T-helper 2 cell treated with Interferon-gamma antibody and Interleukin-4, amounts not matched to agents 5 μg/mL and 100 μg/mL, for 36 hours (primary cell): Measurements from ENCODE around the gene C1orf232.
A peak's percentile ranks its signal among the peaks of the same experiment; 100 is the strongest.

Source experiments
- DNase-seq: peaks from one replicate; pipeline ENCODE4 v3.0.0; 2021; ENCODE audit warnings: low spot score
- H3K27ac Mint-ChIP-seq: one replicate; pipeline ENCODE4 v1.8.0; 2021; ENCODE audit warnings: mild to moderate bottlenecking, mixed read lengths
- H3K27me3 Mint-ChIP-seq: one replicate; pipeline ENCODE4 v1.8.0; 2021; ENCODE audit warnings: low read depth, mixed read lengths
- H3K36me3 Mint-ChIP-seq: one replicate; pipeline ENCODE4 v1.8.0; 2021; ENCODE audit warnings: low read depth, mixed read lengths
- H3K4me1 Mint-ChIP-seq: one replicate; pipeline ENCODE4 v1.8.0; 2021; ENCODE audit warnings: low read depth, mixed read lengths
- H3K4me3 Mint-ChIP-seq: one replicate; pipeline ENCODE4 v1.8.0; 2022; ENCODE audit warnings: mild to moderate bottlenecking, moderate library complexity, mixed read lengths
- H3K9me3 Mint-ChIP-seq: one replicate; pipeline ENCODE4 v1.8.0; 2021; ENCODE audit warnings: mixed read lengths

The C1orf232 gene

GRCh38 chr1:26168410-26169197, at the start of gene C1orf232:
TSS of gene C1orf232 (minus strand) at chr1:26168963. CDS start at chr1:26168499, 464 bp downstream.
- H3K4me3 Mint-ChIP-seq: peak within 1 kb of the TSS; percentile 90
- H3K4me1 Mint-ChIP-seq: peaks cover 21% of the 10 kb centered on the region
- no peaks in the 10 kb centered on the region for H3K9me3 Mint-ChIP-seq
- H3K27me3 Mint-ChIP-seq: peaks cover 23% of the 10 kb centered on the region
- DNase-seq: no peak
- peak within 1 kb of the TSS; percentile 86 for H3K27ac Mint-ChIP-seq
- no peaks in the 10 kb centered on the region for H3K36me3 Mint-ChIP-seq

GRCh38 chr1:26215246-26215645, 46.5 kb upstream of the C1orf232 start:
- H3K4me3 Mint-ChIP-seq: no peak overlapping the region
- DNase-seq: no peak
- H3K27ac Mint-ChIP-seq: no peak overlapping the region
- peaks cover 2% of the 10 kb centered on the region for H3K4me1 Mint-ChIP-seq
- peaks cover 15% of the 10 kb centered on the region for H3K27me3 Mint-ChIP-seq
- no peaks in the 10 kb centered on the region for H3K9me3 Mint-ChIP-seq
- no peaks in the 10 kb centered on the region for H3K36me3 Mint-ChIP-seq

- Mint-ChIP-seq H3K27ac (no peak overlapping the region), H3K27me3 (peaks cover 20% of the 10 kb centered on the region), H3K4me1 (no peaks in the 10 kb centered on the region), H3K9me3 (no peaks in the 10 kb centered on the region), H3K36me3 (no peaks in the 10 kb centered on the region), H3K4me3 (no peak overlapping the region)
- no peak for DNase-seq
Observed at GRCh38 chr1:26213335-26213905, 44.7 kb upstream of the C1orf232 start.

GRCh38 chr1:26212726-26213125, 44.0 kb upstream of the C1orf232 start:
- Mint-ChIP-seq H3K27me3 (peaks cover 20% of the 10 kb centered on the region), H3K9me3 (no peaks in the 10 kb centered on the region), H3K4me1 (no peaks in the 10 kb centered on the region), H3K36me3 (no peaks in the 10 kb centered on the region), H3K4me3 (no peak overlapping the region), H3K27ac (peak overlapping the region; percentile 31)
- no peak for DNase-seq

GRCh38 chr1:26210147-26210870, 41.5 kb upstream of the C1orf232 start:
- peaks cover 17% of the 10 kb centered on the region for H3K27me3 Mint-ChIP-seq
- H3K27ac Mint-ChIP-seq: no peak overlapping the region
- H3K36me3 Mint-ChIP-seq: no peaks in the 10 kb centered on the region
- no peak overlapping the region for H3K4me3 Mint-ChIP-seq
- H3K4me1 Mint-ChIP-seq: no peaks in the 10 kb centered on the region
- no peaks in the 10 kb centered on the region for H3K9me3 Mint-ChIP-seq
- no peak for DNase-seq

- no peak for DNase-seq
Observed at GRCh38 chr1:26203642-26204318, 35.0 kb upstream of the C1orf232 start.

GRCh38 chr1:26200413-26200812, 31.6 kb upstream of the C1orf232 start:
- Mint-ChIP-seq H3K4me3 (no peak overlapping the region), H3K36me3 (no peaks in the 10 kb centered on the region), H3K4me1 (peaks cover 38% of the 10 kb centered on the region), H3K9me3 (no peaks in the 10 kb centered on the region), H3K27me3 (peaks cover 3% of the 10 kb centered on the region), H3K27ac (peak overlapping the region; percentile 80)
- DNase-seq: no peak

More at GRCh38 chr1:26203642-26204318, 35.0 kb upstream of the C1orf232 start:
- Mint-ChIP-seq H3K27me3 (no peaks in the 10 kb centered on the region), H3K9me3 (no peaks in the 10 kb centered on the region), H3K4me3 (no peak overlapping the region), H3K27ac (no peak overlapping the region), H3K4me1 (peaks cover 38% of the 10 kb centered on the region), H3K36me3 (no peaks in the 10 kb centered on the region)

- H3K4me3 Mint-ChIP-seq: no peak overlapping the region
- H3K36me3 Mint-ChIP-seq: no peaks in the 10 kb centered on the region
- DNase-seq: no peak
- H3K9me3 Mint-ChIP-seq: no peaks in the 10 kb centered on the region
- peaks cover 33% of the 10 kb centered on the region for H3K4me1 Mint-ChIP-seq
- peaks cover 3% of the 10 kb centered on the region for H3K27me3 Mint-ChIP-seq
- H3K27ac Mint-ChIP-seq: no peak overlapping the region
Observed at GRCh38 chr1:26197813-26198212, 29.1 kb upstream of the C1orf232 start.

GRCh38 chr1:26197301-26197700, 28.5 kb upstream of the C1orf232 start:
- Mint-ChIP-seq H3K27ac (no peak overlapping the region), H3K4me3 (no peak overlapping the region), H3K4me1 (peaks cover 29% of the 10 kb centered on the region), H3K27me3 (peaks cover 3% of the 10 kb centered on the region), H3K36me3 (no peaks in the 10 kb centered on the region), H3K9me3 (no peaks in the 10 kb centered on the region)
- no peak for DNase-seq

- Mint-ChIP-seq H3K4me3 (no peak overlapping the region), H3K36me3 (no peaks in the 10 kb centered on the region), H3K9me3 (no peaks in the 10 kb centered on the region), H3K27ac (no peak overlapping the region), H3K27me3 (peaks cover 3% of the 10 kb centered on the region), H3K4me1 (peaks cover 24% of the 10 kb centered on the region)
- DNase-seq: no peak
Observed at GRCh38 chr1:26195805-26196204, 27.0 kb upstream of the C1orf232 start.

- no peaks in the 10 kb centered on the region for H3K27me3 Mint-ChIP-seq
- H3K27ac Mint-ChIP-seq: peak overlapping the region; percentile 52
- H3K9me3 Mint-ChIP-seq: no peaks in the 10 kb centered on the region
- H3K4me1 Mint-ChIP-seq: peaks cover 15% of the 10 kb centered on the region
- peak overlapping the region; percentile 44 for H3K4me3 Mint-ChIP-seq
- H3K36me3 Mint-ChIP-seq: no peaks in the 10 kb centered on the region
- DNase-seq: peak; percentile 29
Observed at GRCh38 chr1:26191739-26192138, 23.0 kb upstream of the C1orf232 start.

GRCh38 chr1:26190373-26190987, 21.7 kb upstream of the C1orf232 start, which contains the start of gene CATSPER4:
TSS of gene CATSPER4 (plus strand) at chr1:26190602. CDS start at chr1:26190628, 26 bp downstream.
- DNase-seq: no peak
- H3K36me3 Mint-ChIP-seq: no peaks in the 10 kb centered on the region
- H3K9me3 Mint-ChIP-seq: no peaks in the 10 kb centered on the region
- H3K27me3 Mint-ChIP-seq: no peaks in the 10 kb centered on the region
- peak within 1 kb of the TSS; percentile 52 for H3K27ac Mint-ChIP-seq
- H3K4me1 Mint-ChIP-seq: peaks cover 15% of the 10 kb centered on the region
- H3K4me3 Mint-ChIP-seq: no peak within 1 kb of the TSS

GRCh38 chr1:26189751-26190275, 21.1 kb upstream of the C1orf232 start:
- Mint-ChIP-seq H3K9me3 (no peaks in the 10 kb centered on the region), H3K27me3 (no peaks in the 10 kb centered on the region), H3K4me3 (no peak overlapping the region), H3K27ac (no peak overlapping the region), H3K36me3 (no peaks in the 10 kb centered on the region), H3K4me1 (peaks cover 15% of the 10 kb centered on the region)
- no peak for DNase-seq
